ENCODE results near the gene RAP1GAP2.
"Not testable (repeated sequence)": the region's sequence is repeated elsewhere in the genome, so short reads cannot be mapped to it uniquely, and the experiment has no call there.

RAP1GAP2 gene

DNA sequence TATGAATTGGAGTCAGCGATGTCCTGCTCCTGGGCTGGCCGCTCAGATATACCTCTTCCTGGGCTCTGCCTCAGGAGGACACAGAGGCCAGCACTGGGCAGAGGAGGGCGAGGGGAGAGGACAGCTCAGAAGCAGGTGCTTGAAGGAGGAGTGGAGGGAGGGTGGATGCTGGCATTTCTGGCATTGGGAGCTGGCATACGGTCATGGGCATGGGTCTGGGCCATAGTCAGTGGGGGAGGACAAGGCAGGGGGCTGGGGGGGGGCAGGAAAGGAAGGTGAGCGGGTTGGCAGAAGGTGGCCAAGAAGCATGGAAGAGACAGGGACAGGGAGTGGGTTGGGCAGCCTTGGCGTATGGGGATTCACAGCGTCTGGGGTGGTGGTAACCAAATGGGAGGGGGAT is 16.7 kb upstream of the RAP1GAP2 start:
- no peaks in the 10 kb centered on the region for H3K9me3 ChIP-seq (ENCODE audit: low read length)
- H3K79me2 ChIP-seq (ENCODE audit: insufficient read depth, low read length) = no peaks in the 10 kb centered on the region
- H2AFZ ChIP-seq (ENCODE audit: low read length) = no peak overlapping the region
- H3K36me3 ChIP-seq (ENCODE audit: insufficient read depth, low read length) = no peaks in the 10 kb centered on the region
- no peaks in the 10 kb centered on the region for H3K27me3 ChIP-seq (ENCODE audit: insufficient read depth, low read length)
- no peak overlapping the region for H3K4me2 ChIP-seq (ENCODE audit: low read length)
- no peaks in the 10 kb centered on the region for H3K4me1 ChIP-seq (ENCODE audit: insufficient read depth, low read length, severe bottlenecking)
- TF ChIP-seq, protein P1, sequence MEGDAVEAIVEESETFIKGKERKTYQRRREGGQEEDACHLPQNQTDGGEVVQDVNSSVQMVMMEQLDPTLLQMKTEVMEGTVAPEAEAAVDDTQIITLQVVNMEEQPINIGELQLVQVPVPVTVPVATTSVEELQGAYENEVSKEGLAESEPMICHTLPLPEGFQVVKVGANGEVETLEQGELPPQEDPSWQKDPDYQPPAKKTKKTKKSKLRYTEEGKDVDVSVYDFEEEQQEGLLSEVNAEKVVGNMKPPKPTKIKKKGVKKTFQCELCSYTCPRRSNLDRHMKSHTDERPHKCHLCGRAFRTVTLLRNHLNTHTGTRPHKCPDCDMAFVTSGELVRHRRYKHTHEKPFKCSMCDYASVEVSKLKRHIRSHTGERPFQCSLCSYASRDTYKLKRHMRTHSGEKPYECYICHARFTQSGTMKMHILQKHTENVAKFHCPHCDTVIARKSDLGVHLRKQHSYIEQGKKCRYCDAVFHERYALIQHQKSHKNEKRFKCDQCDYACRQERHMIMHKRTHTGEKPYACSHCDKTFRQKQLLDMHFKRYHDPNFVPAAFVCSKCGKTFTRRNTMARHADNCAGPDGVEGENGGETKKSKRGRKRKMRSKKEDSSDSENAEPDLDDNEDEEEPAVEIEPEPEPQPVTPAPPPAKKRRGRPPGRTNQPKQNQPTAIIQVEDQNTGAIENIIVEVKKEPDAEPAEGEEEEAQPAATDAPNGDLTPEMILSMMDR (IDR thresholded peaks at IDR 0.05; ENCODE audit: low read length) = no peak
- TF ChIP-seq EZH2 (IDR thresholded peaks at IDR 0.05; ENCODE audit: borderline replicate concordance, low read length) = no peak
- H3K9ac ChIP-seq (ENCODE audit: low read length) = no peak overlapping the region
- no peaks in the 10 kb centered on the region for H3F3A ChIP-seq (ENCODE audit: insufficient read depth, low read length)
- H3K4me3 ChIP-seq (ENCODE audit: low read depth, low read length, poor library complexity, severe bottlenecking) = no peak overlapping the region
- no peaks in the 10 kb centered on the region for H4K20me1 ChIP-seq (ENCODE audit: insufficient read depth, low read length)
- no peaks in the 10 kb centered on the region for H3K9me2 ChIP-seq (ENCODE audit: low read depth, low read length)
- no peak overlapping the region for H3K27ac ChIP-seq (ENCODE audit: low read depth, low read length, poor library complexity, severe bottlenecking)

- Histone ChIP-seq H3K9me3 (ENCODE audit: low read length) (no peaks in the 10 kb centered on the region), H3K79me2 (ENCODE audit: insufficient read depth, low read length) (no peaks in the 10 kb centered on the region), H3K27me3 (ENCODE audit: insufficient read depth, low read length) (no peaks in the 10 kb centered on the region), H3K4me3 (ENCODE audit: low read depth, low read length, poor library complexity, severe bottlenecking) (no peak overlapping the region), H3K36me3 (ENCODE audit: insufficient read depth, low read length) (no peaks in the 10 kb centered on the region), H3K4me1 (ENCODE audit: insufficient read depth, low read length, severe bottlenecking) (no peaks in the 10 kb centered on the region), H3K9me2 (ENCODE audit: low read depth, low read length) (no peaks in the 10 kb centered on the region), H3K9ac (ENCODE audit: low read length) (no peak overlapping the region), H3F3A (ENCODE audit: insufficient read depth, low read length) (no peaks in the 10 kb centered on the region), H3K4me2 (ENCODE audit: low read length) (no peak overlapping the region), H2AFZ (ENCODE audit: low read length) (no peak overlapping the region), H4K20me1 (ENCODE audit: insufficient read depth, low read length) (no peaks in the 10 kb centered on the region), H3K27ac (ENCODE audit: low read depth, low read length, poor library complexity, severe bottlenecking) (no peak overlapping the region)
- TF ChIP-seq EZH2 (IDR thresholded peaks at IDR 0.05; ENCODE audit: borderline replicate concordance, low read length) = no peak
- TF ChIP-seq, protein P1 (IDR thresholded peaks at IDR 0.05; ENCODE audit: low read length) = no peak
Observed at GRCh38 chr17:2780256-2780655, 16.0 kb upstream of the RAP1GAP2 start.

GRCh38 chr17:2780931-2781454 is 15.2 kb upstream of the RAP1GAP2 start:
- TF ChIP-seq EZH2 (IDR thresholded peaks at IDR 0.05; ENCODE audit: borderline replicate concordance, low read length) = no peak
- TF ChIP-seq, protein P1 (IDR thresholded peaks at IDR 0.05; ENCODE audit: low read length) = no peak

GRCh38 chr17:2781598-2781997 is 14.6 kb upstream of the RAP1GAP2 start:
- H3K4me2 ChIP-seq (ENCODE audit: low read length); H3K27ac ChIP-seq (ENCODE audit: low read depth, low read length, poor library complexity, severe bottlenecking); H3K36me3 ChIP-seq (ENCODE audit: insufficient read depth, low read length); H3K27me3 ChIP-seq (ENCODE audit: insufficient read depth, low read length); H4K20me1 ChIP-seq (ENCODE audit: insufficient read depth, low read length); H3K9ac ChIP-seq (ENCODE audit: low read length); H3K79me2 ChIP-seq (ENCODE audit: insufficient read depth, low read length); H3K4me3 ChIP-seq (ENCODE audit: low read depth, low read length, poor library complexity, severe bottlenecking); H2AFZ ChIP-seq (ENCODE audit: low read length); H3K9me2 ChIP-seq (ENCODE audit: low read depth, low read length); H3K4me1 ChIP-seq (ENCODE audit: insufficient read depth, low read length, severe bottlenecking); H3F3A ChIP-seq (ENCODE audit: insufficient read depth, low read length); H3K9me3 ChIP-seq (ENCODE audit: low read length): not testable (repeated sequence)

More at GRCh38 chr17:2780931-2781454, 15.2 kb upstream of the RAP1GAP2 start:
- H3F3A ChIP-seq (ENCODE audit: insufficient read depth, low read length) = no peaks in the 10 kb centered on the region
- H3K9me2 ChIP-seq (ENCODE audit: low read depth, low read length) = no peaks in the 10 kb centered on the region
- no peaks in the 10 kb centered on the region for H3K9me3 ChIP-seq (ENCODE audit: low read length)
- no peaks in the 10 kb centered on the region for H3K36me3 ChIP-seq (ENCODE audit: insufficient read depth, low read length)
- H3K4me2 ChIP-seq (ENCODE audit: low read length) = no peak overlapping the region
- H3K27ac ChIP-seq (ENCODE audit: low read depth, low read length, poor library complexity, severe bottlenecking) = no peak overlapping the region
- no peaks in the 10 kb centered on the region for H3K79me2 ChIP-seq (ENCODE audit: insufficient read depth, low read length)
- H4K20me1 ChIP-seq (ENCODE audit: insufficient read depth, low read length) = no peaks in the 10 kb centered on the region
- H3K9ac ChIP-seq (ENCODE audit: low read length) = no peak overlapping the region
- no peak overlapping the region for H2AFZ ChIP-seq (ENCODE audit: low read length)
- no peak overlapping the region for H3K4me3 ChIP-seq (ENCODE audit: low read depth, low read length, poor library complexity, severe bottlenecking)
- no peaks in the 10 kb centered on the region for H3K27me3 ChIP-seq (ENCODE audit: insufficient read depth, low read length)
- no peaks in the 10 kb centered on the region for H3K4me1 ChIP-seq (ENCODE audit: insufficient read depth, low read length, severe bottlenecking)

Measured in OCI-LY1 (cell line).